Naive B cell (primary cell): Measurements from ENCODE around the gene CACNA1S. TPM values are rescaled to one million over a fixed set of nuclear protein-coding genes. Genes with fewer than 3 reads are reported as not detected.

Source experiments
- ATAC-seq, 2 donors: fragments of 150-1000 bp; cut with Tn5 transposase; 2 replicates each; pipeline ENCODE4 v1.10.0; 2021; ENCODE audit warnings: low read depth in 2 of 2, mild to moderate bottlenecking in 2 of 2, moderate library complexity in 2 of 2
- DNase-seq: peaks from one replicate; pipeline ENCODE4 v3.0.0; 2022
- H3K27ac Mint-ChIP-seq, 6 donors: one replicate each; pipeline ENCODE4 v1.8.0; 2020 to 2022; ENCODE audit warnings: mild to moderate bottlenecking in 6 of 6, mixed read lengths in 6 of 6, moderate library complexity in 5 of 6, inconsistent platforms in 2 of 6
- H3K27me3 Mint-ChIP-seq, 3 donors: one replicate each; pipeline ENCODE4 v1.8.0; 2021 to 2022; ENCODE audit warnings: mixed read lengths in 3 of 3, mild to moderate bottlenecking in 1 of 3
- H3K36me3 Mint-ChIP-seq, 2 donors: one replicate each; pipeline ENCODE4 v1.8.0; 2020 to 2022; ENCODE audit warnings: mixed read lengths in 2 of 2, inconsistent platforms in 1 of 2, mild to moderate bottlenecking in 1 of 2
- H3K4me1 Mint-ChIP-seq, 3 donors: one replicate each; pipeline ENCODE4 v1.8.0; 2020 to 2022; ENCODE audit warnings: mixed read lengths in 3 of 3, inconsistent platforms in 1 of 3, mild to moderate bottlenecking in 1 of 3, moderate library complexity in 1 of 3
- H3K4me3 Mint-ChIP-seq, 8 donors: one replicate each; pipeline ENCODE4 v1.8.0; 2020 to 2022; ENCODE audit warnings: mild to moderate bottlenecking in 8 of 8, mixed read lengths in 8 of 8, moderate library complexity in 8 of 8, inconsistent platforms in 2 of 8
- H3K9me3 Mint-ChIP-seq, 7 donors: one replicate each; pipeline ENCODE4 v1.8.0; 2020 to 2022; ENCODE audit warnings: mixed read lengths in 7 of 7, mild to moderate bottlenecking in 5 of 7, inconsistent platforms in 2 of 7, moderate library complexity in 1 of 7
- polyA plus RNA-seq, 6 donors: library from polyadenylated mRNA; unstranded; fragments of 300-500 nt; fragmentation: Illumina TruSeq; gene quantifications; one replicate each; pipeline ENCODE4 v1.2.3, GENCODE V29; 2021; ENCODE audit warnings: low read depth in 6 of 6

CACNA1S gene
- polyA plus RNA-seq, 6 donors from 2014 or later, result not detected

- H3K36me3 Mint-ChIP-seq, result peaks cover 31 to 61% of the 10 kb centered on the region in 2 donors
Observed at GRCh38 chr1:201144701-201145100, 32.5 kb upstream of the CACNA1S start.

GRCh38 chr1:201143726-201144635 lies 31.8 kb upstream of the CACNA1S start:
- DNase-seq (no peak), ATAC-seq (no peak)
- H3K27ac Mint-ChIP-seq, result no peak overlapping the region
- H3K27me3 Mint-ChIP-seq, result no peaks in the 10 kb centered on the region
- no peaks in the 10 kb centered on the region for H3K9me3 Mint-ChIP-seq
- H3K36me3 Mint-ChIP-seq, result peaks cover 26 to 61% of the 10 kb centered on the region in 2 donors
- H3K4me1 Mint-ChIP-seq, result peaks cover 7 to 15% (median 8%) of the 10 kb centered on the region in 3 donors
- H3K4me3 Mint-ChIP-seq, result peak overlapping the region in 1 of 8 donors; percentile 9

More at GRCh38 chr1:201144701-201145100, 32.5 kb upstream of the CACNA1S start:
- DNase-seq (no peak), ATAC-seq (no peak)
- Mint-ChIP-seq H3K27ac (no peak overlapping the region), H3K9me3 (no peaks in the 10 kb centered on the region), H3K27me3 (no peaks in the 10 kb centered on the region), H3K4me3 (no peak overlapping the region), H3K4me1 (peaks cover 7 to 11% (median 8%) of the 10 kb centered on the region in 3 donors)

GRCh38 chr1:201142849-201143725 lies 30.9 kb upstream of the CACNA1S start:
- Mint-ChIP-seq H3K4me1 (peaks cover 7 to 20% (median 8%) of the 10 kb centered on the region in 3 donors), H3K4me3 (no peak overlapping the region), H3K36me3 (peaks cover 26 to 61% of the 10 kb centered on the region in 2 donors), H3K27me3 (no peaks in the 10 kb centered on the region), H3K9me3 (no peaks in the 10 kb centered on the region), H3K27ac (no peak overlapping the region)
- DNase-seq (no peak), ATAC-seq (no peak)

- Mint-ChIP-seq H3K36me3 (peaks cover 19 to 53% of the 10 kb centered on the region in 2 donors), H3K4me1 (peaks cover 7 to 15% (median 8%) of the 10 kb centered on the region in 3 donors), H3K4me3 (no peak overlapping the region), H3K9me3 (no peaks in the 10 kb centered on the region), H3K27me3 (no peaks in the 10 kb centered on the region), H3K27ac (peak overlapping the region in 2 of 6 donors; percentile 37 to 54)
- ATAC-seq (no peak), DNase-seq (no peak)
Observed at GRCh38 chr1:201142011-201142848, 30.0 kb upstream of the CACNA1S start.

GRCh38 chr1:201141418-201141817 lies 29.2 kb upstream of the CACNA1S start:
- Mint-ChIP-seq H3K27me3 (no peaks in the 10 kb centered on the region), H3K4me3 (no peak overlapping the region), H3K36me3 (peaks cover 16 to 45% of the 10 kb centered on the region in 2 donors), H3K4me1 (peaks cover 7 to 15% (median 8%) of the 10 kb centered on the region in 3 donors), H3K27ac (peak overlapping the region in 1 of 6 donors; percentile 37), H3K9me3 (no peaks in the 10 kb centered on the region)
- DNase-seq (no peak), ATAC-seq (no peak)

- Mint-ChIP-seq H3K9me3 (no peaks in the 10 kb centered on the region), H3K27me3 (no peaks in the 10 kb centered on the region), H3K4me3 (no peak overlapping the region), H3K36me3 (peaks cover 17 to 40% of the 10 kb centered on the region in 2 donors), H3K4me1 (peaks cover 7 to 15% (median 8%) of the 10 kb centered on the region in 3 donors), H3K27ac (peak overlapping the region in 3 of 6 donors; percentile 75 to 84 (median 78))
- ATAC-seq, result no peak
- no peak for DNase-seq
Observed at GRCh38 chr1:201140941-201141260, 28.7 kb upstream of the CACNA1S start.

- Mint-ChIP-seq H3K27ac (peak overlapping the region in 4 of 6 donors; percentile 75 to 93 (median 81)), H3K4me3 (peak overlapping the region in 1 of 8 donors; percentile 36), H3K4me1 (peaks cover 7 to 15% (median 8%) of the 10 kb centered on the region in 3 donors), H3K9me3 (no peaks in the 10 kb centered on the region), H3K27me3 (no peaks in the 10 kb centered on the region), H3K36me3 (peaks cover 20 to 40% of the 10 kb centered on the region in 2 donors)
- ATAC-seq, result peak; percentile 14 to 28
- DNase-seq, result no peak
Observed at GRCh38 chr1:201140235-201140940, 28.2 kb upstream of the CACNA1S start.

GRCh38 chr1:201139756-201140155 lies 27.5 kb upstream of the CACNA1S start:
- no peak for ATAC-seq
- H3K27ac Mint-ChIP-seq, result peak overlapping the region in 3 of 6 donors; percentile 5 to 93 (median 27)
- H3K27me3 Mint-ChIP-seq, result no peaks in the 10 kb centered on the region
- H3K9me3 Mint-ChIP-seq, result no peaks in the 10 kb centered on the region
- H3K4me3 Mint-ChIP-seq, result no peak overlapping the region
- DNase-seq, result no peak
- peaks cover 7 to 15% (median 8%) of the 10 kb centered on the region in 3 donors for H3K4me1 Mint-ChIP-seq
- H3K36me3 Mint-ChIP-seq, result peaks cover 18 to 38% of the 10 kb centered on the region in 2 donors

GRCh38 chr1:201139306-201139705 lies 27.1 kb upstream of the CACNA1S start:
- Mint-ChIP-seq H3K4me1 (peaks cover 7 to 15% (median 8%) of the 10 kb centered on the region in 3 donors), H3K27me3 (no peaks in the 10 kb centered on the region), H3K27ac (peak overlapping the region in 1 of 6 donors; percentile 56), H3K9me3 (no peaks in the 10 kb centered on the region), H3K36me3 (peaks cover 16 to 37% of the 10 kb centered on the region in 2 donors), H3K4me3 (peak overlapping the region in 1 of 8 donors; percentile 0)
- DNase-seq (no peak), ATAC-seq (no peak)

- Mint-ChIP-seq H3K36me3 (peaks cover 10 to 28% of the 10 kb centered on the region in 2 donors), H3K27ac (no peak overlapping the region)
- no peak for ATAC-seq
Observed at GRCh38 chr1:201138311-201138840, 26.1 kb upstream of the CACNA1S start.

GRCh38 chr1:201137579-201138310 lies 25.5 kb upstream of the CACNA1S start:
- Mint-ChIP-seq H3K9me3 (peaks cover 0 to 2% (median 0%) of the 10 kb centered on the region in 7 donors), H3K27ac (peak overlapping the region in 1 of 6 donors; percentile 86), H3K27me3 (no peaks in the 10 kb centered on the region), H3K36me3 (peaks cover 14 to 26% of the 10 kb centered on the region in 2 donors), H3K4me1 (peaks cover 4 to 15% (median 8%) of the 10 kb centered on the region in 3 donors), H3K4me3 (no peak overlapping the region)
- ATAC-seq (no peak), DNase-seq (no peak)

More at GRCh38 chr1:201138311-201138840, 26.1 kb upstream of the CACNA1S start:
- no peaks in the 10 kb centered on the region for H3K27me3 Mint-ChIP-seq
- DNase-seq, result no peak
- H3K4me1 Mint-ChIP-seq, result peaks cover 4 to 15% (median 8%) of the 10 kb centered on the region in 3 donors
- H3K9me3 Mint-ChIP-seq, result no peaks in the 10 kb centered on the region
- no peak overlapping the region for H3K4me3 Mint-ChIP-seq
